Ectodermal cell (in vitro differentiated cells): Measurements from ENCODE around the gene ABHD6.
"Not testable (repeated sequence)": the region's sequence is repeated elsewhere in the genome, so short reads cannot be mapped to it uniquely, and the experiment has no call there.

Source experiments
- H3K27ac ChIP-seq: 2 replicates; pipeline ENCODE4 v1.7.0; 2013; ENCODE audit warnings: mild to moderate bottlenecking, low read depth, low read length; ENCODE audit not compliant: insufficient read depth, poor library complexity, severe bottlenecking
- H3K27me3 ChIP-seq: 2 replicates; pipeline ENCODE4 v1.7.0; 2013; ENCODE audit warnings: mild to moderate bottlenecking, low read length; ENCODE audit not compliant: insufficient read depth, control insufficient read depth, poor library complexity, severe bottlenecking
- H3K36me3 ChIP-seq: one replicate; pipeline ENCODE4 v1.7.0; 2013; ENCODE audit warnings: low read length; ENCODE audit not compliant: control insufficient read depth, insufficient read depth
- H3K4me1 ChIP-seq: one replicate; pipeline ENCODE4 v1.7.0; 2013; ENCODE audit warnings: low read length; ENCODE audit not compliant: control insufficient read depth, insufficient read depth
- H3K4me3 ChIP-seq: 2 replicates; pipeline ENCODE4 v1.7.0; 2013; ENCODE audit warnings: low read depth, low read length, control low read depth; ENCODE audit not compliant: insufficient read depth
- H3K9me3 ChIP-seq: 2 replicates; pipeline ENCODE4 v1.7.0; 2013; ENCODE audit warnings: mild to moderate bottlenecking, low read length, moderate library complexity; ENCODE audit not compliant: control insufficient read depth
- WGBS, 2 experiments: methylation state at CpG; one replicate each; pipeline ENCODE4 v1.1.7; 2013; ENCODE audit warnings: missing lambda C conversion rate in 2 of 2; 5-methylcytosine and 5-hydroxymethylcytosine counted together

ABHD6 gene

DNA sequence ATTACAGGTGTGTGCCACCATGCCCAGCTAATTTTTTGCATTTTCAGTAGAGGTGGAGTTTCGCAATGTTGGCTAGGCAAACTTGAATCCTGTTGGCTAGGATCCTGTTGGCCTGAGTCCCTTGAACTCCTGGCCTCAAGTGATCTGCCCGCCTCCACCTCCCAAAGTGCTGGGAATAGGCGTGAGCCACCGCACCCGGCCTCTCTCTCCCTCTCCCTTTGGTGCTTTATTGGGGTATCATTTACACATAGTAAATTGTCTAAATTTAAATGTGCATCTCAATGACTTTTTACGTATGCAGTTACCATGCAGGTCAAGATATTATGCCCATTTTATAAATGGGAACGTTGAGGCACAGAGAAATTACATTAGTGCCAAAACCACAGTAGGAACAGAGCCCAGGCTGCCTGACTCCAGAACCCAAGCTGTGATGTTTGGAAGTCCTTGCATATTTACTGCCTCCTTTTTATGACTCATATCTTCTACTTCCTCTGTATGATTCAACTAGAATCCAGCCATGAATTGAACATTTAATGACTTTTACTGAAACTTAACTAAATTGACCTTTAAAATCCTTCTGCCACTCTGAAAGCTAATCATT is 34.4 kb downstream of the ABHD6 start:
- Histone ChIP-seq H3K9me3 (no peaks in the 10 kb centered on the region), H3K27me3 (no peaks in the 10 kb centered on the region), H3K4me1 (no peaks in the 10 kb centered on the region), H3K27ac (no peak overlapping the region), H3K36me3 (no peaks in the 10 kb centered on the region), H3K4me3 (no peak overlapping the region)
- WGBS, 2 experiments, result 95 to 96% methylated on average over 7 of the region's 7 CpGs

DNA sequence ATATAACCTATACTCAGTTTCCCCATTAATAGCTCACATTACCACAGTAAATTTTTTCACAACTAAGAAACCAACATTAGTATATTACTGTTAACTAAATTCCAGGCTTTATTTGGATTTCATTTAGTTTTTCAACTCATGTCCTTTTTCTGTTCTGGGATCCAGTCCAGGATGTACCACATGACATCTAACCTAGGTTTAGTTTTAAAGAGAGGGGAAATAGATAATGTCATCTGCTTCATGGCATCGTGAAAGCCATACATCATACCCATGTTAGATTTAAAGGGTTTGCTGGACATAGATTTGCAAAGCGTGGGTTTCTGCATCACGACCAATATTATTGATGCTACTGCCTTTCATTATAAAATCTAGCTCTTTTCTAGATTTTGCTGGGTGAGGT is 35.3 kb downstream of the ABHD6 start:
- Histone ChIP-seq H3K9me3 (no peaks in the 10 kb centered on the region), H3K4me3 (no peak overlapping the region), H3K36me3 (no peaks in the 10 kb centered on the region), H3K27ac (no peak overlapping the region), H3K4me1 (no peaks in the 10 kb centered on the region), H3K27me3 (no peaks in the 10 kb centered on the region)
- 85 to 93% methylated on average over 3 of the region's 3 CpGs for WGBS, 2 experiments

DNA sequence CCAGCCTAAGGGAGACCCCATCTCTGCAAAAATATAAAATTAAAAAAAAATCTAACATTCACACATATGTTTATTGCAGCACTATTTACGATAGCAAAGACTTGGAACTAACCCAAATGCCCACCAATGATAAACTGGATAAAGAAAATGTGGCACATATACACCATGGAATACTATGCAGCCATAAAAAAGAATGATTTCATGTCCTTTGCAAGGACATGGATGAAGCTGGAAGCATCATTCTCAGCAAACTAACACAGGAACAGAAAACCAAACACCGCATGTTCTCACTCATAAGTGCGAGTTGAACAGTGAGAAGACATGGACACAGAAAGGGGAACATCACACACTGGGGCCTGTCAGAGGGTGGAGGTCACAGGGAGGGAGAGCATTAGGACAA is 35.8 kb downstream of the ABHD6 start:
- 94 to 96% methylated on average over 3 of the region's 3 CpGs for WGBS, 2 experiments
- not testable (repeated sequence) for H3K27ac ChIP-seq, H3K9me3 ChIP-seq, H3K4me1 ChIP-seq, H3K4me3 ChIP-seq, H3K36me3 ChIP-seq, H3K27me3 ChIP-seq

DNA sequence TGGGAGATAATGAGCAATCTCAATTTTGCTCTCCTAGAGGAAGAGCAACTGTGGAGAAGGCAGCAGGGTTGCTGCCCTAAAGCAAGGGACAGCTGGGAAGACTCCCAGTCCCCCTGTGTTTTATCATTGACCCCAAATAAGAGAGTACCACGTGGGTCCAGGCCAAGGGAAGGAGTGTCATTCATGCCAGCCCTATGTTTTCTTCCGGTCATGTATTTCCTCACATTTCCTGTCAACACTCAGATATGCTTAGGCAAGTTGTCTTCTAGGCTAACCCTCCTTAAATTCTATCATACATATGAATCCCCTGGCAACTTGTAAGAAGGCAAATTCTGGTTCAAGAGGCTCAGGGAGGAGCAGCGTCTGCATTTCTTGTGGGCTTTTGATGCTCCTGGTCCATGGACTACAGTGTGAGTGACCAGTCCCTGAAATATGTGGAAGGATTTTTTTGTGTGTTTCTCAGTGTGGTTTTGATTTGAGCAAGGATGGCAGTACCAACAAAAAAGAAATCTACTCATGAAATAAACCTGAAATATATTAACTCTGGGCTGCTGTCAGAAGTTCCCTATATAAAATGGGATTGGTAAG is 36.5 kb downstream of the ABHD6 start:
- no peaks in the 10 kb centered on the region for H3K27me3 ChIP-seq
- WGBS, 2 experiments, result 84 to 85% methylated on average over 3 of the region's 3 CpGs
- no peaks in the 10 kb centered on the region for H3K4me1 ChIP-seq
- no peak overlapping the region for H3K4me3 ChIP-seq
- H3K27ac ChIP-seq, result no peak overlapping the region
- H3K9me3 ChIP-seq, result no peaks in the 10 kb centered on the region
- no peaks in the 10 kb centered on the region for H3K36me3 ChIP-seq

DNA sequence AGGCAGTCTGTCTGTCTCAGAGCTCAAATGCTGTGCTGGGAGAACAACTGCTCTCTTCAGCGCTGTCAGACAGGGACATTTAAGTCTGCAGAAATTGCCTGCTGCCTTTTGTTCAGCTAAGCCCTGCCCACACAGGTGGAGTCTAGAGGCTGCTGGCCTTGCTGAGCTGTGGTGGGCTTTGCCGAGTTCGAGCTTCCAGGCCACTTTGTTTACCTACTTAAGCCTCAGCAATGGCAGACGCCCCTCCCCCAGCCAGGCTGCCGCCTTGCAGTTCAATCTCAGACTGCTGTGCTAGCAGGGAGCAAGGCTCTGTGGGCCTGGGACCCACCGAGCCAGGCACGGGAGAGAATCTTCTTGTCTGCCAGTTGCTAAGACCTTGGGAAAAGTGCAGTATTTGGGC is 43.5 kb downstream of the ABHD6 start:
- Histone ChIP-seq H3K27me3 (no peaks in the 10 kb centered on the region), H3K9me3 (no peaks in the 10 kb centered on the region), H3K27ac (no peak overlapping the region), H3K4me1 (no peaks in the 10 kb centered on the region), H3K4me3 (no peak overlapping the region), H3K36me3 (no peaks in the 10 kb centered on the region)
- WGBS, 2 experiments, result 77 to 78% methylated on average over 7 of the region's 7 CpGs

DNA sequence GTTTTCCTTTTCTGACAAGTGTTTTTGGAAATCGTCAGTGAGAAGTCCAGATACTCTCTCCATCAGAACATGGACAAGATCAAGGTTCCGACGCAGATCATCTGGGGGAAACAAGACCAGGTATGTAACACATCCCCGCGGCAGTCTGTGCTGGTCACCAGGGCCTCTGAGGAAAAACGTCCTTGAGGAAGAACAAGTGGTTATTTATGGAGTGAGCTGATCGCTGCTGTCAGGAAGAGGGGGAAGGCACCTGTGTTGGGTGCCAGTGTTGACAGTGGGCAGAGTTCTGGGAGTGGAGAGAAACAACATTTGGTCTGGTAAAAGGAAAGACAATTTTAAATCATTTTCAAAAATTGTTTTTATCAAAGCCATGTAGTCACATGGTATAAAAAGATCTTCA is 47.7 kb downstream of the ABHD6 start:
- no peaks in the 10 kb centered on the region for H3K9me3 ChIP-seq
- 95 to 96% methylated on average over 7 of the region's 7 CpGs for WGBS, 2 experiments
- H3K27ac ChIP-seq, result no peak overlapping the region
- no peak overlapping the region for H3K4me3 ChIP-seq
- H3K36me3 ChIP-seq, result no peaks in the 10 kb centered on the region
- H3K27me3 ChIP-seq, result no peaks in the 10 kb centered on the region
- H3K4me1 ChIP-seq, result no peaks in the 10 kb centered on the region

DNA sequence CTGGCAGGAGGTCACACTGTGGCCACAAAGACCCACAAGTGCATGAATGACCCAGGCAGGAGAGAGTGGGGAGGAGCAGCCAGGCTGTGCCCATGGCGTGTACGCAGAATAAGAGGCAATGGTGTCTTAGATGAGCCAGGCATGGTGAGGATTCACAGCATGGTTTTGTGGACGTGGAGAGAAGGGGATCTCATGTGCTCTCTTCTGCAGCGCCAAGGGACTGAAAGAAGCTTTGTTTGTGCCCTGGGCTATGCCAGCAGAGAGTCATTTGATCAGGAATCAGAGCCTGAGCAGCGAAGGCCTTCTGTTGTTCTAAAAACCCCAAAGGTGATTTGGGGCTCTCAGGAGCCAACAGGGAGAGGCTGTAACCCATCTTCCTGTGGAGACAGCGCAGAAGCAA is 49.8 kb downstream of the ABHD6 start:
- Histone ChIP-seq H3K9me3 (no peaks in the 10 kb centered on the region), H3K4me1 (no peaks in the 10 kb centered on the region), H3K27me3 (no peaks in the 10 kb centered on the region), H3K27ac (no peak overlapping the region), H3K36me3 (no peaks in the 10 kb centered on the region), H3K4me3 (no peak overlapping the region)
- 94 to 95% methylated on average over 6 of the region's 6 CpGs for WGBS, 2 experiments

DNA sequence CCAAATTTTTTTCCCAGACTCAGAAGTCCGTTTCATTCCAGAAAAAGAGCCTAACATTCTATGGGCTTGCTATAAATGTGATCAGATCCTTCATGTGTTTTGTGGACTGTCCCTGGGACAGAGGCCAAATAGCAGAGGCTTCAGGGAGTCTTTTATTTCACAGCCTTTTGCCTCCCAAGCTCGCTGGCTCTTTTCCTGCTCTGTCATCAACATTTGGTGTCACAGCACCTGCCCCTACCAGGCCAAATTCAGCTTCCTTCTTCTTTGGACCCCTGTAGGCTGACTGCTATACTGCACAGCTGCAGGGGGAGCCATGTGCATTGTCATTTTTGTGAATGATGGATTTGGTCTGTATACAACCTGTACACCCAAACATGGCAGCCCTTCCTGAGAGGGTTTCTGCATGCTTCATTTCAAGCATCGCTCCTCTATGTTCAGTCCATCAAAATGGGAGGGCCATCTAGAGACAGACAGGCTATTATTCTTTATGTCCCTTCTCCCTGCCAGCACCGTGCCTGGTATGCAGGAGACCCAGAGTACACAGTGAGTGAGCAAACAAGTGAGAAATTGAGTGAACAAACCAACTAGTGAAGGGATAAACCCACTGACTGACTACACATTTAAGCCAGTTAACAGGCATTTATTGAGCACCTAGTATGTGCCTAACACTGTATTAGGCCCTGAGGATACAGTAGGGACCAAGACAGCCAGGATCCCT is 50.6 kb downstream of the ABHD6 start:
- Histone ChIP-seq H3K9me3 (no peaks in the 10 kb centered on the region), H3K4me3 (no peak overlapping the region), H3K27ac (no peak overlapping the region), H3K36me3 (no peaks in the 10 kb centered on the region), H3K4me1 (no peaks in the 10 kb centered on the region), H3K27me3 (no peaks in the 10 kb centered on the region)
- 88 to 93% methylated on average over 4 of the region's 4 CpGs for WGBS, 2 experiments

DNA sequence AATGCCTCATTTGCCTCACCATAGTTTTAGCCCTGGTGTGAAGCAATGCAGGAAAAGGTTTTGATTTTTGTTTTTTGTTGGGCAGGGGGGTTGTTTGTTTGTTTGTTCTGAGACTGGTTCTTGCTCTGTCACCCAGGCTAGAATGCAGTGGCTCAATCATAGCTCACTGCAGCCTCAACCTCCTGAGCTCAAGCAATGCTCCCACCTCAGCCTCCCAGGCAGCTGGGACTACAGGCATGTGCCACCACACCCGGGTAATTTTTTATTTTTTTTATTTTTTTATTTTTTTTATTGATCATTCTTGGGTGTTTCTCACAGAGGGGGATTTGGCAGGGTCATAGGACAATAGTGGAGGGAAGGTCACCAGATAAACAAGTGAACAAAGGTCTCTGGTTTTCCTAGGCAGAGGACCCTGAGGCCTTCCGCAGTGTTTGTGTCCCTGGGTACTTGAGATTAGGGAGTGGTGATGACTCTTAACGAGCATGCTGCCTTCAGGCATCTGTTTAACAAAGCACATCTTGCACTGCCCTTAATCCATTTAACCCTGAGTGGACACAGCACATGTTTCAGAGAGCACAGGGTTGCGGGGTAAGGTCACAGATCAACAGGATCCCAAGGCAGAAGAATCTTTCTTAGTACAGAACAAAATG is 51.5 kb downstream of the ABHD6 start:
- not testable (repeated sequence) for H3K27me3 ChIP-seq, H3K4me3 ChIP-seq, H3K27ac ChIP-seq, H3K9me3 ChIP-seq, H3K36me3 ChIP-seq, H3K4me1 ChIP-seq
- WGBS, 2 experiments, result 89 to 92% methylated on average over 1 of the region's 4 CpGs

DNA sequence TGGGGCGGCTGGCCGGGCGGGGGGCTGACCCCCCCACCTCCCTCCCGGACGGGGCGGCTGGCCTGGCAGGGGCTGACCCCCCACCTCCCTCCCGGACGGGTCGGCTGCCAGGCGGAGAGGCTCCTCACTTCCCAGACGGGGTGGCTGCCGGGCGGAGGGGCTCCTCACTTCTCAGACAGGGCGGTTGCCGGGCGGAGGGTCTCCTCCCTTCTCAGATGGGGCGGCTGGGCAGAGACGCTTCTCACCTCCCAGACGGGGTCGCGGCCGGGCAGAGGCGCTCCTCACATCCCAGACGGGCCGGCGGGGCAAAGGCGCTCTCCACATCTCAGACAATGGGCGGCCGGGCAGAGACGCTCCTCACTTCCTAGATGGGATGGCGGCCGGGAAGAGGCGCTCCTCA is 52.9 kb downstream of the ABHD6 start:
- 94 to 95% methylated on average over 20 of the region's 33 CpGs for WGBS, 2 experiments
- H3K36me3 ChIP-seq, H3K4me3 ChIP-seq, H3K9me3 ChIP-seq, H3K27me3 ChIP-seq, H3K27ac ChIP-seq, H3K4me1 ChIP-seq: not testable (repeated sequence)
